Suprapubic skin (tissue), 4 donors: ENCODE results near the gene PRKRIP1. TPM values are rescaled to one million over a fixed set of nuclear protein-coding genes. Genes with fewer than 3 reads are reported as not detected.
A peak's percentile ranks its signal among the peaks of the same experiment; 100 is the strongest.

Experiments
- DNase-seq, 2 donors: peaks; one replicate each; pipeline ENCODE4 v3.0.0-alpha.2; 2019; ENCODE audit warnings: low spot score in 2 of 2
- H3K27ac ChIP-seq: fragments of 200-600 bp; sonication (generic); one replicate; pipeline ENCODE4 v1.5.1; 2019
- H3K27me3 ChIP-seq: fragments of 200-600 bp; sonication (generic); one replicate; pipeline ENCODE4 v1.5.1; 2019
- H3K36me3 ChIP-seq: fragments of 200-600 bp; sonication (generic); one replicate; pipeline ENCODE4 v1.5.1; 2019
- H3K4me1 ChIP-seq: fragments of 200-600 bp; sonication (generic); one replicate; pipeline ENCODE4 v1.5.1; 2019
- H3K4me3 ChIP-seq: fragments of 200-600 bp; sonication (generic); one replicate; pipeline ENCODE4 v1.5.1; 2019; ENCODE audit warnings: mild to moderate bottlenecking
- H3K9me3 ChIP-seq: fragments of 200-600 bp; sonication (generic); one replicate; pipeline ENCODE4 v1.5.1; 2019
- EP300 ChIP-seq: sonication (generic); formaldehyde crosslinking; IDR thresholded peaks from one replicate; pipeline ENCODE4 v1.6.1; 2017; ENCODE audit warnings: antibody characterized with exemption
- POLR2A ChIP-seq, 2 donors: fragments of 450-650 bp; IDR thresholded peaks; one replicate each; pipeline ENCODE4 v1.6.1; 2017; ENCODE audit warnings: antibody characterized with exemption in 2 of 2, mild to moderate bottlenecking in 2 of 2, moderate library complexity in 2 of 2
- POLR2AphosphoS5 ChIP-seq, 3 donors: sonication (generic); formaldehyde crosslinking; IDR thresholded peaks; one replicate each; pipeline ENCODE4 v1.6.1; 2017; ENCODE audit warnings: antibody characterized with exemption in 3 of 3
- WGBS: methylation state at CpG from one replicate; pipeline ENCODE4 v1.1.5; 2018; 5-methylcytosine and 5-hydroxymethylcytosine counted together
- total RNA-seq, 4 donors: library from RNA; depleted of rRNA; stranded (reverse); fragments of >200 nt; gene quantifications; one replicate each; pipeline ENCODE4 v1.1.0, GENCODE V29; 2016
- TF ChIP-seq, protein P1 (sequence below), 2 donors: fragments of 200-600 bp in 1 of 2; fragments of 450-650 bp in 1 of 2; sonication (generic) in 1 of 2; IDR thresholded peaks; one replicate each; pipeline ENCODE4 v1.5.1; 2016 to 2019; ENCODE audit warnings: antibody characterized with exemption in 2 of 2, mild to moderate bottlenecking in 1 of 2, moderate library complexity in 1 of 2

Gene PRKRIP1
- total RNA-seq, 4 donors from 2014 or later, result 21.5 to 54.7 (median 23.3) TPM

DNA sequence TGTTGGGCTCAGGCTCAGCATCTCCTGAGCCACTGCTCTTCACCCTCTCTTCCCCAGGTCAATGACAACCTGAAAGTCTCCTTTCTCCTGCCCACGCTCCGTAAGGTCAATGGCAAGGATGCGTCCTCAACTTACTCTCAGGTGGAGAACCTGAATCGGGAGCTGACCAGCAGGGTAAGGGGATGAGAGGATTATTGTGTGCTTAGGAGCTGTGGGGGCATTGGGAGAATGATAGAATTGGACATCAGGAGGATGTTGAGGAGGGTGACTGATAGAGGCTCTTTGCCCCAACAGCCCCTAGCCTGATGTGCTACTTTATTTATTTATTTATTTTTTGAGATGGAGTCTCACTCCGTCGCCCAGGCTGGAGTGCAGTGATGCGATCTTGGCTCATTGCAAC, 69.9 kb downstream of the PRKRIP1 start:
- Histone ChIP-seq H3K36me3 (peaks cover 26% of the 10 kb centered on the region), H3K4me3 (peak overlapping the region; percentile 60), H3K27me3 (no peaks in the 10 kb centered on the region), H3K27ac (no peak overlapping the region), H3K9me3 (no peaks in the 10 kb centered on the region), H3K4me1 (peaks cover 34% of the 10 kb centered on the region)
- DNase-seq, result no peak
- 91% methylated on average over 7 of the region's 7 CpGs for WGBS
- TF ChIP-seq POLR2AphosphoS5 (IDR thresholded peaks at IDR 0.05) (no peak), EP300 (no peak), POLR2A (IDR thresholded peaks at IDR 0.05) (no peak)
- TF ChIP-seq, protein P1, sequence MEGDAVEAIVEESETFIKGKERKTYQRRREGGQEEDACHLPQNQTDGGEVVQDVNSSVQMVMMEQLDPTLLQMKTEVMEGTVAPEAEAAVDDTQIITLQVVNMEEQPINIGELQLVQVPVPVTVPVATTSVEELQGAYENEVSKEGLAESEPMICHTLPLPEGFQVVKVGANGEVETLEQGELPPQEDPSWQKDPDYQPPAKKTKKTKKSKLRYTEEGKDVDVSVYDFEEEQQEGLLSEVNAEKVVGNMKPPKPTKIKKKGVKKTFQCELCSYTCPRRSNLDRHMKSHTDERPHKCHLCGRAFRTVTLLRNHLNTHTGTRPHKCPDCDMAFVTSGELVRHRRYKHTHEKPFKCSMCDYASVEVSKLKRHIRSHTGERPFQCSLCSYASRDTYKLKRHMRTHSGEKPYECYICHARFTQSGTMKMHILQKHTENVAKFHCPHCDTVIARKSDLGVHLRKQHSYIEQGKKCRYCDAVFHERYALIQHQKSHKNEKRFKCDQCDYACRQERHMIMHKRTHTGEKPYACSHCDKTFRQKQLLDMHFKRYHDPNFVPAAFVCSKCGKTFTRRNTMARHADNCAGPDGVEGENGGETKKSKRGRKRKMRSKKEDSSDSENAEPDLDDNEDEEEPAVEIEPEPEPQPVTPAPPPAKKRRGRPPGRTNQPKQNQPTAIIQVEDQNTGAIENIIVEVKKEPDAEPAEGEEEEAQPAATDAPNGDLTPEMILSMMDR (IDR thresholded peaks at IDR 0.05), result no peak

DNA sequence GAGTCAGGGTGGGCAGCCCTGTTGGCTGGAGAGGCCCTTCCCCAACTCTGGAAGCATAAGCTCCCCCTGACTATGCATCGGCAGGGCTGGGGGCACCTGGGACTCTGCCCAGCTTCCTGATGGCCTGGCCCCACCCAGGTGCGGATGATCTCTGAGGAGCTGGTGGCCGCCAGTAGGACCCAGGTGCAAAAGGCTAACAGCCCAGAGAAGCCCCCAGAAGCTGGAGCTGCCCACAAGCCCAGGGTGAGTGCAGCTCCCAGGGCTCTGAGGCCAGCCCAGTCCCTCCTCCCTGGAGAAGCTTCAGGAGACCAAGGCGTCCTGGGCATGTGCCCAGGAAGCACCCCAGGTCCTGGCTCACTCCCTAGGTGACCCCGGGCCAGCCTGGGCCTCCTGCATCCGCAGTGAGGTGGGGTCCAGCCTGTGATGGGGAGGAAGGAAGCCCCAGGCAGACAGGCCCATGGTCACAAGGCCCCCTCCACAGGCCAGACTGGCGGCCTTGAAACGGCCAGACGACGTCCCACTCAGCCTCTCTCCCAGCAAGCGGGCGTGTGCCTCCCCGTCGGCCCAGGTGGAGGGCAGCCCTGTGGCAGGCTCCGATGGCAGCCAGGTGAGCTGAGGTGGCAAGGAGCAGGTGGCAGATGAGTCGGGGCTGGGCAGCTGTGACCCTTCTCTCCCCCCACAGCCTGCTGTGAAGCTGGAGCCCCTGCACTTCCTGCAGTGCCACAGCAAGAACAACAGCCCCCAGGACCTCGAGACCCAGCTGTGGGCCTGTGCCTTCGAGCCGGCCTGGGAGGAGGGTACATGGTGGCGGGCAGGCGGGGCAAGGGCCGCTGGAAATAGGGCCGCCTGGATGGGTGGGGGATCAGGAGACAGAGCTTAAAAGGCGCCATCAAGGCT, 71.7 kb downstream of the PRKRIP1 start:
- Histone ChIP-seq H3K4me1 (peaks cover 34% of the 10 kb centered on the region), H3K27ac (no peak overlapping the region), H3K9me3 (no peaks in the 10 kb centered on the region), H3K36me3 (peaks cover 39% of the 10 kb centered on the region), H3K4me3 (no peak overlapping the region), H3K27me3 (no peaks in the 10 kb centered on the region)
- DNase-seq, result peak; percentile 61 to 65
- TF ChIP-seq, protein P1 (IDR thresholded peaks at IDR 0.05), result no peak
- no peak for TF ChIP-seq POLR2AphosphoS5 (IDR thresholded peaks at IDR 0.05)
- no peak for TF ChIP-seq EP300
- TF ChIP-seq POLR2A (IDR thresholded peaks at IDR 0.05), result no peak
- 89% methylated on average over 8 of the region's 24 CpGs for WGBS

DNA sequence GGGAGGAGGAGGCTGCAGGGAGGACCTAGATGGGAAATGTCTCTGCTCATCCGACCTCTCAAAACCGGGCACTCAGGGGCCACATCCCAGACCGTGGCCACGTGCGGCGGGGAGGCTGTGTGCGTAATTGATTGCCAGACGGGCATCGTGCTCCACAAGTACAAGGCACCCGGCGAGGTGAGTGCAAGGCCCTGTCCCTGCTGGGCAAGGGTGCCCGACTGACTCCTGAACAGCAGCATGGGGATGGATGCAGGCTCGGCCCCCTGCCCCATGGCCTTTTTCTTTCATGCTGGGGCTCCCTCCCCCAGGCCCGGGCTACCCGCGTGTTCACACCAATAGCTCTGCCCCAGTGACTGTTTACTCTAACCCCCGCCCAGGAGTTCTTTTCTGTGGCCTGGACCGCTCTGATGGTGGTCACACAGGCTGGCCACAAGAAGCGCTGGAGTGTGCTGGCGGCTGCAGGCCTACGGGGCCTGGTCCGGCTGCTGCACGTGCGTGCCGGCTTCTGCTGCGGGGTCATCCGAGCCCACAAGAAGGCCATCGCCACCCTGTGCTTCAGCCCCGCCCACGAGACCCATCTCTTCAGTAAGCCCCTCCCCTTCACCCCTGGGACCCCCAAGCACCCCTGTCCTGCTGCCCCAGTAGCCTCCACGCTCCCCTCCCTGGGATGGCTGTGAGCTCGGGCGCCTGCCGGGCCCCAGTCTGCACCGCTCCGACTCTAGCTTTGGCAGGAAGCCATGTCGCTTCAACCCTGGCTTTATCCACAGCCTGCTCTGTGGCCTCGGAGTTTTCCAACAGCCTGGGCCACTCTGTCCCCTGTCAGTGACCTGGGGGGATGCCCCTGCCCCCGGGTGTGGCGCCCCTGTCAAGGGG, 72.6 kb downstream of the PRKRIP1 start:
- 90% methylated on average over 33 of the region's 40 CpGs for WGBS
- H3K27me3 ChIP-seq, result no peaks in the 10 kb centered on the region
- H3K4me3 ChIP-seq, result no peak overlapping the region
- H3K4me1 ChIP-seq, result peaks cover 30% of the 10 kb centered on the region
- H3K27ac ChIP-seq, result no peak overlapping the region
- peak; percentile 64 to 76 for DNase-seq
- H3K36me3 ChIP-seq, result peaks cover 48% of the 10 kb centered on the region
- H3K9me3 ChIP-seq, result no peaks in the 10 kb centered on the region
- no peak for TF ChIP-seq POLR2A (IDR thresholded peaks at IDR 0.05)
- TF ChIP-seq, protein P1 (IDR thresholded peaks at IDR 0.05), result no peak
- no peak for TF ChIP-seq POLR2AphosphoS5 (IDR thresholded peaks at IDR 0.05)
- TF ChIP-seq EP300, result no peak

DNA sequence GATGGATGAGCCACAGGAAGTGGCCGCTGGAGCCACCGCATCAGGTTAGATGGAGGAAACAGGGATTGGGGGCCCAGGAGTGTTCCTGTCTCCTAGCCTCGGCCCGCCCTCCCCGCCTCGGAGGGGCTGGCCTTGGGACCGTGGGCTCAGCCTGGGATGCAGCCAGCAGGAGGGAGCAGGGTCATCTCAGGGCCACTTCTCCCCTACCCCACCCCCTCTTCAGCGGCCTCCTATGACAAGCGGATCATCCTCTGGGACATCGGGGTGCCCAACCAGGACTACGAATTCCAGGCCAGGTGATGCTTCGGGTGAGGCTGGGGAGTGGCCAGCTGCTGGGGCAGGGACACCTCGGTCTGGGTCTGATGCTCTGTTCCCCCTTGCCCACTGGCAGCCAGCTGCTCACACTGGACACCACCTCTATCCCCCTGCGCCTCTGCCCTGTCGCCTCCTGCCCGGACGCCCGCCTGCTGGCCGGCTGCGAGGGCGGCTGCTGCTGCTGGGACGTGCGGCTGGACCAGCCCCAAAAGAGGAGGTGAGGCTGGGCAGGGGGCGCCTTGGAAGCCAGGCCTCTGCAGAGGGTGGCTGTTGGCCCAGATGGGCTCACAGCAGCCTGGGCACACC, 73.3 kb downstream of the PRKRIP1 start:
- Histone ChIP-seq H3K9me3 (no peaks in the 10 kb centered on the region), H3K4me1 (peaks cover 23% of the 10 kb centered on the region), H3K27me3 (no peaks in the 10 kb centered on the region), H3K27ac (no peak overlapping the region), H3K36me3 (peaks cover 53% of the 10 kb centered on the region), H3K4me3 (no peak overlapping the region)
- DNase-seq, result peak; percentile 63 to 67
- 75% methylated on average over 8 of the region's 24 CpGs for WGBS
- TF ChIP-seq POLR2AphosphoS5 (IDR thresholded peaks at IDR 0.05) (no peak), EP300 (no peak), POLR2A (IDR thresholded peaks at IDR 0.05) (no peak)
- TF ChIP-seq, protein P1 (IDR thresholded peaks at IDR 0.05), result no peak
